PC-9 (cell line): ENCODE results near the gene DDAH2. TPM values are rescaled to one million over a fixed set of nuclear protein-coding genes. Genes with fewer than 3 reads are reported as not detected.
A peak's percentile ranks its signal among the peaks of the same experiment; 100 is the strongest.

Experiments
- BruUV-seq: library from RNA; stranded (reverse); fragments of 400-500 nt; replicated peaks from 2 replicates; lab custom pipeline; 2021; lab: Mats Ljungman, UMichigan
- CTCF ChIA-PET: fragments of 300-600 bp; sonication (Branson Sonifier 250); formaldehyde crosslinking; loops from one replicate; lab custom pipeline; 2022; ENCODE audit warnings: antibody characterized with exemption; lab: Charles Lee
- POLR2A ChIA-PET: fragments of 300-600 bp; sonication (Branson Sonifier 250); formaldehyde crosslinking; loops from one replicate; lab custom pipeline; 2022; ENCODE audit warnings: antibody characterized with exemption; ENCODE audit not compliant: unreplicated experiment; lab: Charles Lee
- DNase-seq, 2 experiments: peaks; one replicate each; pipeline versions ENCODE4 v3.0.0 to v3.0.0-alpha.2; 2015 to 2022; ENCODE audit warnings: mixed read lengths in 1 of 2
- H2AFZ ChIP-seq: fragments of 200-600 bp; sonication (generic); 2 replicates; pipeline ENCODE4 v1.8.1; 2017; ENCODE audit warnings: antibody characterized with exemption
- H3F3A ChIP-seq: fragments of 200-600 bp; sonication (generic); 2 replicates; pipeline ENCODE4 v1.8.1; 2017; ENCODE audit warnings: antibody characterized with exemption, mild to moderate bottlenecking, low read depth; ENCODE audit not compliant: insufficient read depth
- H3K27ac ChIP-seq: fragments of 200-600 bp; sonication (generic); 2 replicates; pipeline ENCODE4 v1.6.1; 2016; ENCODE audit warnings: mixed run types
- H3K27me3 ChIP-seq: fragments of 200-600 bp; sonication (generic); 2 replicates; pipeline ENCODE4 v1.6.1; 2016; ENCODE audit warnings: low read depth, mixed run types; ENCODE audit not compliant: insufficient read depth
- H3K36me3 ChIP-seq: fragments of 200-600 bp; sonication (generic); 2 replicates; pipeline ENCODE4 v1.6.1; 2016; ENCODE audit warnings: low read depth, mixed run types
- H3K4me1 ChIP-seq: fragments of 200-600 bp; sonication (generic); replicated peaks from 2 replicates; pipeline ENCODE4 v1.6.1; 2016; ENCODE audit warnings: mixed run types; ENCODE audit not compliant: insufficient read depth
- H3K4me2 ChIP-seq: fragments of 200-600 bp; sonication (generic); 2 replicates; pipeline ENCODE4 v1.6.1; 2017; ENCODE audit warnings: mixed run types
- H3K4me3 ChIP-seq: fragments of 200-600 bp; sonication (generic); 2 replicates; pipeline ENCODE4 v1.6.1; 2016; ENCODE audit warnings: mixed run types
- H3K79me2 ChIP-seq: fragments of 200-600 bp; sonication (generic); 2 replicates; pipeline ENCODE4 v1.6.1; 2017; ENCODE audit warnings: low read depth, mixed run types
- H3K9me2 ChIP-seq: fragments of 200-600 bp; sonication (generic); 2 replicates; pipeline ENCODE4 v1.8.1; 2017; ENCODE audit warnings: mild to moderate bottlenecking; ENCODE audit not compliant: insufficient read depth
- H3K9me3 ChIP-seq: fragments of 200-600 bp; sonication (generic); 2 replicates; pipeline ENCODE4 v1.8.1; 2016; ENCODE audit warnings: low read depth; ENCODE audit not compliant: insufficient read depth
- H4K20me1 ChIP-seq: fragments of 200-600 bp; sonication (generic); 2 replicates; pipeline ENCODE4 v1.8.1; 2017; ENCODE audit not compliant: insufficient read depth
- CTCF ChIP-seq: fragments of 200-600 bp; sonication (generic); conservative IDR thresholded peaks from 2 replicates; pipeline ENCODE4 v1.6.1; 2017; ENCODE audit warnings: mixed run types, antibody characterized with exemption, mild to moderate bottlenecking, moderate library complexity
- EZH2 ChIP-seq: fragments of 200-600 bp; sonication (generic); IDR thresholded peaks from 2 replicates; pipeline ENCODE4 v1.8.0; 2017; ENCODE audit warnings: antibody characterized with exemption, low read depth
- intact Hi-C: fragments of 100-400 bp; cut with micrococcal nuclease; formaldehyde crosslinking; loops from one replicate; pipeline ENCODE4 v1.10.0; 2022; ENCODE audit not compliant: unreplicated experiment
- total RNA-seq: library from RNA; stranded (reverse); gene quantifications from 2 replicates; pipeline ENCODE4 v1.2.3, GENCODE V29; 2021

DDAH2 gene
- total RNA-seq, 1 experiment from 2014 or later = 58.3 TPM

- no peak for TF ChIP-seq EZH2
- TF ChIP-seq CTCF = no peak
- H3K27me3 ChIP-seq = no peaks in the 10 kb centered on the region
- H3K4me3 ChIP-seq = no peak overlapping the region
- no peaks in the 10 kb centered on the region for H3K79me2 ChIP-seq
- H3K4me1 ChIP-seq = peaks cover 15% of the 10 kb centered on the region
- intact Hi-C loops = loop anchor here (10.0 kb wide), 1 partner anchor 184 kb away; the partner anchor contains the start of genes NELFE and SKIC2
- H2AFZ ChIP-seq = no peak overlapping the region
- H3K9me3 ChIP-seq = no peaks in the 10 kb centered on the region
- ChIA-PET CTCF (interaction anchor here (0.7 to 2.2 kb wide), 5 partner anchors 24 to 127 kb away, joined by 3 to 15 read pairs (median 11); partner anchors contain the start of genes LSM2 and LY6G5C), POLR2A (interaction anchor here (0.6 to 0.7 kb wide), 2 partner anchors 44 kb away, joined by 4 read pairs; no protein-coding TSS in a partner anchor)
- H3K36me3 ChIP-seq = no peaks in the 10 kb centered on the region
- no peak overlapping the region for H3K27ac ChIP-seq
- H3K4me2 ChIP-seq = no peak overlapping the region
- no peak for DNase-seq
- BruUV-seq = no TSS peak
- H4K20me1 ChIP-seq = no peaks in the 10 kb centered on the region
- H3F3A ChIP-seq = peaks cover 13% of the 10 kb centered on the region; the same call in 1 of the 2 replicates
- H3K9me2 ChIP-seq = no peaks in the 10 kb centered on the region
Observed at GRCh38 chr6:31770860-31771259, 41.8 kb upstream of the DDAH2 start.

DNA sequence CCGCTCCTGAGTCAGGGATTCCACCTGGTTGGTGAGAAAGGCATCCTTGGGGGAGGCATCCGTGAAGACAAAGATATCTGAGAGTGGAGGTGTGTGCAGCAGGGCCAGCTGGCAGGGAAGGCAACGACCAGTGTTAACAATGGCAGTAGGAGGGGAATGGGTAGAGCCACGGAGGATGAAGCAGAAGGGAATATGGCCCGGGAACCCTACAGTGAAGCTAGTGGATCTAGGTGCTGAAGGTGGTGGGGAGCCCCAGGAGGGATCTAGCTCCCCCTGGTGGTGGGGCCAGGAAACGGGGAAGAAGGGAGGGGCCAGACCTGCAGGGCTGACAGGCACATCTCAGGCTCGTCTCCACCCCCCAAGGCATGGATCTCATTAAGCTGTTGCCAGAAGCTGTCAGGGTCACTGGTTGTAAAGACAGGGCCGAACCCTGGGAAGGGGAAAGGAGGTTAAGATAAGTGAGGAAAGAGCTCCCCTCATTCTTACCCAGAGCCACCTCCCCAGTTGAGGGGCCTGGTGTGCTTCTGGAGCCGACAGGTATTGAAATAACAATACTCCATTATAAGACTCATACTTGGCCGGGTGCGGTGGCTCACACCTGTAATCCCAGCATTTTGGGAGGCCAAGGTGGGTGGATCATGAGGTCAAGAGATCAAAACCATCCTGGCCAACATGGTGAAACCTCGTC, 40.7 kb upstream of the DDAH2 start:
- Histone ChIP-seq H4K20me1 (no peaks in the 10 kb centered on the region), H3F3A (peaks cover 13% of the 10 kb centered on the region; the same call in 1 of the 2 replicates), H3K36me3 (no peaks in the 10 kb centered on the region), H3K27ac (no peak overlapping the region), H2AFZ (no peak overlapping the region), H3K4me2 (no peak overlapping the region), H3K9me2 (no peaks in the 10 kb centered on the region), H3K79me2 (no peaks in the 10 kb centered on the region), H3K27me3 (no peaks in the 10 kb centered on the region), H3K4me1 (peaks cover 5% of the 10 kb centered on the region), H3K9me3 (no peaks in the 10 kb centered on the region), H3K4me3 (no peak overlapping the region)
- POLR2A ChIA-PET = interaction anchor here (0.6 to 1.2 kb wide), 3 partner anchors 34 to 420 kb away, joined by 3 to 7 read pairs (median 5); partner anchors contain the start of genes CLIC1, EHMT2 and PBX2
- BruUV-seq = no TSS peak
- peak; percentile 55 to 83 for DNase-seq
- CTCF ChIA-PET = interaction anchor here (0.6 to 2.2 kb wide), 10 partner anchors 23 to 128 kb away, joined by 3 to 13 read pairs (median 3); partner anchors contain the start of genes C6orf47, CLIC1, DDAH2 and LSM2
- TF ChIP-seq EZH2 (no peak), CTCF (peak; percentile 93)
- intact Hi-C loops = loop anchor here (1.0 to 10.0 kb wide), 3 partner anchors 41 to 185 kb away; partner anchors contain the start of genes DDAH2, NELFE and SKIC2

DNA sequence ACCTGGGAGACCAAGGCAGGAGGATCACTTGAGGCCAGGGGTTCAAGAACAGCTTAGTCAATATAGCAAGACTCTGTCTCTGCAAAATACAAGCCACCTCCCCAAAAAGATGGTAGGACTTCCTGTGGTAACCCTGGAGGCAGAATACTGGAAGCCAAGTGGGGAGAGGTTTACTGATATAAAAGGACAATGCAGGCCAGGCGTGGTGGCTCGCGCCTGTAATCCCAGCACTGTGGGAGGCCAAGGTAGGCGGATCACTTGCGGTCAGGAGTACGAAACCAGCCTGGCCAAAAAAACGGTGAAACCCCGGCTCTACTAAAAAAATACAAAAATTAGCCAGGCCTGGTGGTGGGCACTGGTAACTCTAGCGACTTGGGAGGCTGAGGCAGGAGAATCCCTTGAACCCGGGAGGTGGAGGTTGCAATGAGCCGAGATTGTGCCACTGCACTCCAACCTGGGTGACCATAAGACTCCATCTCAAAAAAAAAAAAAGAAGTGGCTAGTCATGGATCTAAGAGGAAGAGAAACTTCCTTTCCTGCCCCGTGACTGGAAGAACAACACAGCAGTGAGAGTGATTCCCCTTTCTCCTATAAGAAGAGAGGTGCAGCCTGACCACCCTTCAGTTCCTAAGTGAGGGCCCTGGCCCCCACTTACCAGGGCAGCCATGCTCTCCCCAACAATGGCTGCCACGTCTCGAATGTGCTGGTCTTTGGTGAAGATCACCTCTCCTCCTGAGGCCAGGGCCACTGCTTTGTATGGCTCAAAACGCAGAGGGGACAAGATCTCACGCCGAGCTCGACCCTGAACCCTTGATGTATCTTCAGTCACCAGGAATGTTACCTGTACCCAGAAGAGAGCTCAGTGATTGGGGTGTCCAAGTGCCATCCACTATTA, 39.5 kb upstream of the DDAH2 start:
- Histone ChIP-seq H3K27ac (no peak overlapping the region), H3K4me1 (0 out of 2 replicates have a peak, but pooled peaks cover 3% of the 10 kb centered on the region), H3K9me2 (no peaks in the 10 kb centered on the region), H3F3A (peaks cover 20% of the 10 kb centered on the region; the same call in 1 of the 2 replicates), H3K4me3 (no peak overlapping the region), H3K36me3 (no peaks in the 10 kb centered on the region), H3K27me3 (no peaks in the 10 kb centered on the region), H3K9me3 (no peaks in the 10 kb centered on the region), H2AFZ (no peak overlapping the region), H3K79me2 (no peaks in the 10 kb centered on the region), H3K4me2 (no peak overlapping the region), H4K20me1 (no peaks in the 10 kb centered on the region)
- ChIA-PET CTCF (interaction anchor here (1.9 to 2.2 kb wide), 2 partner anchors 21 to 39 kb away, joined by 10 to 13 read pairs; partner anchors contain the start of gene DDAH2), POLR2A (interaction anchor here (0.6 to 1.2 kb wide), 2 partner anchors 33 to 422 kb away, joined by 5 to 7 read pairs; partner anchors contain the start of genes CLIC1 and PBX2)
- BruUV-seq = no TSS peak
- no peak for TF ChIP-seq EZH2
- no peak for TF ChIP-seq CTCF
- DNase-seq = no peak
- intact Hi-C loops = loop anchor here (1.0 kb wide), 2 partner anchors 39 to 88 kb away; partner anchors contain the start of gene DDAH2
